Measurements from ENCODE around the gene TRAF4. TPM values are rescaled to one million over a fixed set of nuclear protein-coding genes. Genes with fewer than 3 reads are reported as not detected.

The TRAF4 gene
- total RNA-seq, 1 experiment from 2014 or later: 126 TPM

DNA sequence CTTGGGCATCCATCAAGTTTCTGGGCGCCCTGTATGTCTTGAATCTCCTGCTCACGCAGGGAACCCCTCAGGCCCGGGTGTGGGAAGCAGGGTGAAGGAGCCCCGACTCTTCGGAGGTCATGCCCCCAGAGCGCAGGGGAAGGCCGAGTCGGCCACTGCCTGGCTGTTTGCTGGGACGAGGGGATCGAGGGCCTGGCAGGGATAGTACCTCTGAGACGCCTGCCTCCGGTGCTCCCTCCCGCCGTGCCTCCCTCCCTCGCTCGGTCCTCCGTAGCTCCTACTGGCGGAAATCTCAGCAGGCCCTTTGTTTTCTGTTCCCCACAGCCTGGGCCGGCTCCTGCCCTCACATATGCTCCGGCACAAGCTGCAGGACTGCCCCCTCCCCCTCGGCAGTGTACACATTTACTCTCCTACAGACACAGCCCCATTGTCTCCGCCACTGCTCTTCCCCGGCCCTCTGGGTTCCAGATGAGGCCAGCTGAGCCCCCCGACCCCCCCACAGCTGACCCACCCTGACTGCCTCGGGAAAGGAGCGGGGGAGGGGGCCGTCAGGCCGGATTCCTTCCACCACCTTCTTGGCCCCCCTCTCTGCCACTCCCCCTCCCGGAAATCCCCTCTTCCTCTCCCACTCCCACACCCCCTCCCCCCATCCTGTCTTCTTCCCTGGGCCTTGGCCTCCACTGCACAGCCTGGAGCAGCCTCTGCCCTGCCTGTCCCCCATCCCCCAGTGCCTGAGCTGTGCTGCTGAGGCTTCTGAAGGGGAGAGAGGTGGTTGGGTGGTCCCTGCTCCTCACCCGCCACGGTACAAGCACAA is 1.4 kb downstream of the TRAF4 start:
- intact Hi-C loops (cut with micrococcal nuclease): no loop called here
- peak overlapping the region; percentile 89 for H3K27ac Mint-ChIP-seq (ENCODE audit: low read depth, unreplicated experiment)
- no TSS peak for BruUV-seq (replicated peaks)
- H3K27me3 Mint-ChIP-seq (ENCODE audit: insufficient read depth, unreplicated experiment): no peaks in the 10 kb centered on the region
- peaks cover 19% of the 10 kb centered on the region for H3K4me1 Mint-ChIP-seq (ENCODE audit: insufficient read depth, unreplicated experiment)
- no peaks in the 10 kb centered on the region for H3K9me3 Mint-ChIP-seq (ENCODE audit: unreplicated experiment)
- peak overlapping the region; percentile 91 for H3K4me3 Mint-ChIP-seq (ENCODE audit: unreplicated experiment)
- DNase-seq (ENCODE audit: unreplicated experiment): peak; percentile 52
- TF ChIP-seq, protein P1, sequence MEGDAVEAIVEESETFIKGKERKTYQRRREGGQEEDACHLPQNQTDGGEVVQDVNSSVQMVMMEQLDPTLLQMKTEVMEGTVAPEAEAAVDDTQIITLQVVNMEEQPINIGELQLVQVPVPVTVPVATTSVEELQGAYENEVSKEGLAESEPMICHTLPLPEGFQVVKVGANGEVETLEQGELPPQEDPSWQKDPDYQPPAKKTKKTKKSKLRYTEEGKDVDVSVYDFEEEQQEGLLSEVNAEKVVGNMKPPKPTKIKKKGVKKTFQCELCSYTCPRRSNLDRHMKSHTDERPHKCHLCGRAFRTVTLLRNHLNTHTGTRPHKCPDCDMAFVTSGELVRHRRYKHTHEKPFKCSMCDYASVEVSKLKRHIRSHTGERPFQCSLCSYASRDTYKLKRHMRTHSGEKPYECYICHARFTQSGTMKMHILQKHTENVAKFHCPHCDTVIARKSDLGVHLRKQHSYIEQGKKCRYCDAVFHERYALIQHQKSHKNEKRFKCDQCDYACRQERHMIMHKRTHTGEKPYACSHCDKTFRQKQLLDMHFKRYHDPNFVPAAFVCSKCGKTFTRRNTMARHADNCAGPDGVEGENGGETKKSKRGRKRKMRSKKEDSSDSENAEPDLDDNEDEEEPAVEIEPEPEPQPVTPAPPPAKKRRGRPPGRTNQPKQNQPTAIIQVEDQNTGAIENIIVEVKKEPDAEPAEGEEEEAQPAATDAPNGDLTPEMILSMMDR (IDR thresholded peaks at IDR 0.05; ENCODE audit: unreplicated experiment): no peak
- peaks cover 54% of the 10 kb centered on the region for H3K36me3 Mint-ChIP-seq (ENCODE audit: insufficient read depth, unreplicated experiment)
- POLR2A ChIA-PET: interaction anchor here (0.7 to 17.3 kb wide), 22 partner anchors 15 to 431 kb away, joined by 3 to 1135 read pairs (median 6); partner anchors contain the start of genes DHRS13, FLOT2, NEK8 and PHF12
- CTCF ChIA-PET: interaction anchor here (1.0 to 15.1 kb wide), 3 partner anchors 20 to 162 kb away, joined by 3 to 365 read pairs (median 8); partner anchors contain the start of genes DHRS13, NEK8 and TLCD1

DNA sequence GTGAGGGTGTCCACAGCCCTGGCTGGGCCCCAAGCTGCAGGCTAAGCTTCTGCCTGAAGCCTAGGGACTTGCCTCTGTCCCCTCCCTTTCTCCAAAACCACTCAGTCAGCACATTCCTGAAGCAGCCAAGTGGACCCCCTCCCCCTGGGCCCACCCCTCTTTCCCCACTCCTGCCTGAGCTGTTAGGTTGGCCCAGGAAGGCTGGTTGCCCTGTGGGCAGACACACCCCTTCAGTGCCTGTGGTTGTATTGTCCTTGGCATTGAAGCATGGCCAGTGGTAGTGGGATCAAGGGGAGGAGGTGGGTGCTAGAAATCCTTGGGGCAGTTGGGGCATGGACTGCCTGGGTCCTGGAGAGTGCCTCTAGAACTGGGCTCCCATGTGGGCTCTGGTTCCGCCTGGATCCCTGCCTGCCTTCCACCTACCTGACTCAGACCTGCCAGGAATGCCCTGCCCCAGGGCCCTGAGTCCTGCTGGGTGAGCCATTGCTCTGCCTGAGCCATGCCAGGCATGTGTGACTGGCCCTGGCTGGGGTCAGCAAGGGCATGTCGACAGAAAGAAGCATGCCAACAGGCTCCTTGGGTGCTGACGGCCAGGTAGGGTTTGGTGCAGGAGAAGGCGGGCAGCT is 2.1 kb downstream of the TRAF4 start:
- Mint-ChIP-seq H3K27me3 (ENCODE audit: insufficient read depth, unreplicated experiment) (no peaks in the 10 kb centered on the region), H3K9me3 (ENCODE audit: unreplicated experiment) (no peaks in the 10 kb centered on the region), H3K27ac (ENCODE audit: low read depth, unreplicated experiment) (peak overlapping the region; percentile 89), H3K4me3 (ENCODE audit: unreplicated experiment) (peak overlapping the region; percentile 91), H3K36me3 (ENCODE audit: insufficient read depth, unreplicated experiment) (peaks cover 61% of the 10 kb centered on the region), H3K4me1 (ENCODE audit: insufficient read depth, unreplicated experiment) (peaks cover 19% of the 10 kb centered on the region)
- intact Hi-C loops (cut with micrococcal nuclease): no loop called here
- POLR2A ChIA-PET: interaction anchor here (0.7 to 17.3 kb wide), 19 partner anchors 14 to 431 kb away, joined by 3 to 1135 read pairs (median 7); partner anchors contain the start of genes DHRS13, FLOT2, NEK8 and PHF12
- DNase-seq (ENCODE audit: unreplicated experiment): peak; percentile 94
- CTCF ChIA-PET: interaction anchor here (1.0 to 15.1 kb wide), 7 partner anchors 9 to 156 kb away, joined by 3 to 365 read pairs (median 4); partner anchors contain the start of genes DHRS13, FLOT2, NEK8 and TLCD1
- BruUV-seq (replicated peaks): no TSS peak
- TF ChIP-seq, protein P1 (IDR thresholded peaks at IDR 0.05; ENCODE audit: unreplicated experiment): no peak

DNA sequence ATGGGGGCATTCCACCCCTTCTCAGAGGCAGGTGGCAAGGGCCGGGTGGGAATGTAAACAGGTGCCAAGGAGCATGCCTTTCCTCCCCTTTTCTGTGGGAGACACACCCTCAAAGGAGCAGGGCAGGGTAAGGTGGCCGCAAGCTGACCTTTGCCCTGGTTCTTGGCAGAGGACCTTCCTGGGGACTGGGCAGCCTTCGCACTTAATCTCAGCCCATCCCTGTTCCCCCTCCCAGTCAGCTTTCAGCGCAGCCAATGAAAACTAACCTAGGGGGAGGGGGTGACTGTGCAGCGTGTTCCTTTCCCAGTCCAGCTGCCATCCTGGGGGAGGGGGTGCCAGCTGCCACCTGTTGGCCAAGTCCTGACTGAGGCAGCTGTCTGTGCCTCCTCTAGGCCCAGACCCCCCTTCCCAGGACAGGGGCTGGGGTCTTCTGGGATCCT is 2.8 kb downstream of the TRAF4 start:
- H3K36me3 Mint-ChIP-seq (ENCODE audit: insufficient read depth, unreplicated experiment): peaks cover 69% of the 10 kb centered on the region
- H3K27me3 Mint-ChIP-seq (ENCODE audit: insufficient read depth, unreplicated experiment): no peaks in the 10 kb centered on the region
- DNase-seq (ENCODE audit: unreplicated experiment): peak; percentile 71
- BruUV-seq (replicated peaks): no TSS peak
- peaks cover 19% of the 10 kb centered on the region for H3K4me1 Mint-ChIP-seq (ENCODE audit: insufficient read depth, unreplicated experiment)
- ChIA-PET POLR2A (interaction anchor here (1.1 to 17.3 kb wide), 9 partner anchors 17 to 206 kb away, joined by 3 to 1135 read pairs (median 14); partner anchors contain the start of genes DHRS13, NEK8, PHF12 and RPL23A), CTCF (interaction anchor here (1.0 to 15.1 kb wide), 7 partner anchors 8 to 156 kb away, joined by 3 to 365 read pairs (median 4); partner anchors contain the start of genes DHRS13, FLOT2, NEK8 and TLCD1)
- H3K27ac Mint-ChIP-seq (ENCODE audit: low read depth, unreplicated experiment): peak overlapping the region; percentile 89
- H3K4me3 Mint-ChIP-seq (ENCODE audit: unreplicated experiment): peak overlapping the region; percentile 91
- TF ChIP-seq, protein P1 (IDR thresholded peaks at IDR 0.05; ENCODE audit: unreplicated experiment): no peak
- intact Hi-C loops (cut with micrococcal nuclease): no loop called here
- no peaks in the 10 kb centered on the region for H3K9me3 Mint-ChIP-seq (ENCODE audit: unreplicated experiment)

All from MCF 10A (cell line).